ENCODE measurements around the gene PPARG.

PPARG gene

DNA sequence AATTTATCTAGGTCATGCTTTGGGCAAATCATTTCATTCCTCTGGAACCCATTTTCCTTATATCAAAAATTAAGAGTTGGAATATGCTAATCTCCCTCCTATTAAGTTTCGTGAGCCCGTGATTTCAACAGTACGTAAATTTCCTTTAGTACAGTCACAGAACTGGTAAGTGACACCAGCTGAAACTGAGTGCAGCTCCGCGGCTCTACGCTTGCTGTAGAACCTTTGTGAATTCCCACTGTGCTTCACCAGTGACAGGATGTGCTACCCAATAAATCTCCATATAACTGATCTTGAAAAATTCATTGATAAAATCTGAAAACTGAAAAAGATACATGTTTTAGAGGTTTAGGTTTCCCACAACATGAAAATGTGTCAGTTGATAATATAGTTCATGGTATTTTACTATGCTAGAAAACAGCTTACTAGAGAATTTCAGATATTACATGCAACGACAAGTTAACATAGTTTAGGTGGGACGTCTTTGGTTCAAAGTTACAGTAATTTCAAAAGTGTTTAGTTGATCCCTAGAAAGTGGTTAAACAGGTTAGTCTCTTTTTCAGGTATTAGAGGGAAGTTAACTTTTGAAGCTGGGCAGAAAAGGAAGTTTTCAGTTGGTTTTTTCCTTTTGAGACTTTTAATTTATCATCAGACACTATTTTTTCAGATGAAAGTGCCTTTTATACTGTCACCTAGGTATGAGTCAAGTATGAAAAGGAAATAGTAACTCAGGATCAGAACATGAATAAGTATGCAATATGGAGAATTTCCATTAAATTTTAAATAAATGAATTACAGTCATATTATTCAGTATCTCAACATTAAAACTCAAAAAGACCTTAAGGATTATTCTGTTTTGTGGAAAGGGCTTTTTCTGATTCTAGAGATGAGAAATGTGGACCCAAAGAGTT, 57.0 kb downstream of the PPARG start:
- DNase-seq, result no peak

GRCh38 chr3:12347301-12347700, 58.4 kb downstream of the PPARG start:
- DNase-seq, result no peak

- DNase-seq, result no peak
Measured at GRCh38 chr3:12349895-12350811, 61.3 kb downstream of the PPARG start.

DNA sequence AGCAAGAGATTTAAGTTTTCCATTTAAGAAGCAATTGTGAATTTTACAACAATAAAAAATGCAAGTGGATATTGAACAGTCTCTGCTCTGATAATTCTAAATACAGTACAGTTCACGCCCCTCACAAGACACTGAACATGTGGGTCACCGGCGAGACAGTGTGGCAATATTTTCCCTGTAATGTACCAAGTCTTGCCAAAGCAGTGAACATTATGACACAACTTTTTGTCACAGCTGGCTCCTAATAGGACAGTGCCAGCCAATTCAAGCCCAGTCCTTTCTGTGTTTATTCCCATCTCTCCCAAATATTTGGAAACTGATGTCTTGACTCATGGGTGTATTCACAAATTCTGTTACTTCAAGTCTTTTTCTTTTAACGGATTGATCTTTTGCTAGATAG, 62.3 kb downstream of the PPARG start:
- no peak for DNase-seq

DNA sequence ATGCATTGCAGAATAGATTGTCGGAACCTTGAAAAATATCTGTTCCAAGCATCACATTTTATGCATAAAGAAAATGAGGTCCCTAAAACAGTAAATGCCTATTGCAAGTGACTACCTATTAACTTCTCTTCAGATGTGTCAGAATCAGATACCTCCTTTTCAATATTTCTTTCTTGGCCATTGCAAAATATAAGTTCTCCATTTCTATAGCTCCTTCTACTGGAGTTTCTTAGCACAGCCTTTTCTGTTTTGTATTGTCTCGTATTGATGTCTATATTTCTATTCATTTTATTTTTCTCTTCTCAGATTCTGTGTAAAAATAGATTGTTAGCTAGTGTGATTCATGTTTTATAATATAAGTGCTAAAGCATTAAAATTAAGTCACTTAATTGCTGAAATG, 63.4 kb downstream of the PPARG start:
- no peak for DNase-seq

- no peak for DNase-seq
Measured at GRCh38 chr3:12352755-12353154, 63.9 kb downstream of the PPARG start.

GRCh38 chr3:12353796-12354525, 65.1 kb downstream of the PPARG start:
- DNase-seq, result no peak

GRCh38 chr3:12356175-12356574, 67.3 kb downstream of the PPARG start:
- no peak for DNase-seq

- no peak for DNase-seq
Measured at GRCh38 chr3:12356996-12357395, 68.1 kb downstream of the PPARG start.

GRCh38 chr3:12357456-12357855, 68.6 kb downstream of the PPARG start:
- DNase-seq, result no peak

GRCh38 chr3:12363397-12364195, 74.7 kb downstream of the PPARG start:
- no peak for DNase-seq

- no peak for DNase-seq
Measured at GRCh38 chr3:12367346-12367745, 78.5 kb downstream of the PPARG start.

GRCh38 chr3:12369029-12369428, 80.2 kb downstream of the PPARG start:
- DNase-seq, result no peak

DNA sequence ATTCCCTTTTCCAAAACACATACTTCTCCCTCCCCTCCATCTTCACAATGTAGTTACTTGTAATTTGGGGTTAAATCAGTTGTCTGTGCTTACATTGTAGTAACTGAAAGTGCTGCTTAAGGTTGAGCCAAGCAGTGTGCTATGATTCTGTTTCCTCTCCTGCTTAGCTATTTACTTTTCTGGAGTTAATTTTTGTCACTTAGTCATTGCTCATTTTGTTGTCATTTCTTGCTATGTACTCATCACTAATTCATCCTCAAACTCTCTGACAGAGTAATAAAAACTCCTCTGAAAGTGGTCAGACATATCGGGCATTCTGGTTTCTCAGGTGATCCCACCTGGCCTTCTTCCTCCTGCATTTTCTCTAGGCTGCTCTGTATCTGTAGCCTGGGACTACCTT, 80.7 kb downstream of the PPARG start:
- no peak for DNase-seq

DNA sequence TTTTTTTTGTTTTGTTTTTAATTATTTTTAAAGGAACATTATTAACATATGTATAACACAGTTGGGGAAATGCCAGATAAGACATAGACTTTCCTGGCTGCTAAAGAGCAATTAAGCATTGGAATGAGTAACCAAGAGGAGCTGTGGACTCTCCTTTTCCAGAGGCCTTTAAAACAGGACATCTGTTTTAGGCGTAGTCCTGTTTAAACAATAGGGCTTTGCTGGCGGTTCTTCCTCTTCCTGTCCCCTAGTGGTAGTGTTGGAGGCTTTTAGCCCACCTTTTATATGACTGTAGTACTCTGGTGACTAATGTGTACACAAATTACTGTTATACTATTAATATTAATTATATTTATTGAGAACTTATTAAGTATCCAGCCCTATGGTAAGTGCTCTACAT, 81.9 kb downstream of the PPARG start:
- no peak for DNase-seq

GRCh38 chr3:12371525-12372140, 82.8 kb downstream of the PPARG start:
- no peak for DNase-seq

DNA sequence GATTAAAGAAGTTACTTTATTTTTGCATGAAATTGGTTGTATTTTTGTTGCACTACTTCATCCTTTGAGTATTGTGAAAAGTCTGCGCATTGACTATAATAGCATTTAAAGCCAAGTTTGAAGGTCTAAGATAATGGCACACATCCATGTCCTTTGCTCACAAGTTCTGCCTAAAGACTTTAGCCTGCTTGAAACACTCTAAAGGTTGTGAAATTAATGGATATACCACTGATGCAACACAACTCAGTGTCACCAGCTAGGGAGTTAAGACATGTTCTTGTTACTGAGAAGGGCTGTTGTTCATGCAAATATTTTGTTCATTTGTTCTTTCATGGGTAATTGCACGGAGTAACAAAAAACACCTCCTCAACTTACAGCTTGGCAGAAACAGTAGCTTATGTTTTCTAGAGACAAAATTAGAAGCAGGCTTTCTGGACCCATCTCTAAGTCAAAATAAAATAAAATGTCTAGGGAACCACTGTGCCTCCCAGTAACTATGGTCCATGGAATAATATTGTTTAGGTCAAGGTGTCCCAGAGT, 83.9 kb downstream of the PPARG start:
- no peak for DNase-seq

- no peak for DNase-seq
Measured at GRCh38 chr3:12375572-12375971, 86.7 kb downstream of the PPARG start.

DNA sequence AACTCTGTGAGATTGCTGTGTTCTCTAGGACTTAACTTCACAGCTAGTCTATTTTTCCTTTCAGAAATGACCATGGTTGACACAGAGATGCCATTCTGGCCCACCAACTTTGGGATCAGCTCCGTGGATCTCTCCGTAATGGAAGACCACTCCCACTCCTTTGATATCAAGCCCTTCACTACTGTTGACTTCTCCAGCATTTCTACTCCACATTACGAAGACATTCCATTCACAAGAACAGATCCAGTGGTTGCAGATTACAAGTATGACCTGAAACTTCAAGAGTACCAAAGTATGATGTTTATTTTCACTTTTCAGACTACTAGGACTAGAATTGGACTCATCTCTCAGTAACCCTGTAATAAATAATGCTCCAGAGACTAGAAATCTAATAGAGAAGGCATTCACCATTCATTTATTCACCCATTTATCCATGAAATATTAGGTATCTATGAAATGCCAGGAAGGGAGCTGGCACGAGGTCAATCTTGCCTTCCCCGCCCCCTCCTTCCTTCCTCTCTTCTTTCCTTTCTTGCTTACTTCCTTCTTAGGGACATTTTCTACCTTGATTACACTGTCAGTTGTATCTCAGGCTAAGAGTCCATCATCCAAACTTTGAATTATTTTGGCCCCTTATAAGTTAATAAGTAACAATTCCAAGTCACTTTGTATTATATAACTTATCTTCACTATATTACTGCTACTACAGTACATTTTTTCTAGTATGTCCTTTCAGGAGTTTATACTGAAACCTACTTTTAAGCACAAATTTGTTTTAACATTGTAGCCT, 91.0 kb downstream of the PPARG start:
- no peak for DNase-seq

- no peak for DNase-seq
Measured at GRCh38 chr3:12380461-12380860, 91.6 kb downstream of the PPARG start.

DNA sequence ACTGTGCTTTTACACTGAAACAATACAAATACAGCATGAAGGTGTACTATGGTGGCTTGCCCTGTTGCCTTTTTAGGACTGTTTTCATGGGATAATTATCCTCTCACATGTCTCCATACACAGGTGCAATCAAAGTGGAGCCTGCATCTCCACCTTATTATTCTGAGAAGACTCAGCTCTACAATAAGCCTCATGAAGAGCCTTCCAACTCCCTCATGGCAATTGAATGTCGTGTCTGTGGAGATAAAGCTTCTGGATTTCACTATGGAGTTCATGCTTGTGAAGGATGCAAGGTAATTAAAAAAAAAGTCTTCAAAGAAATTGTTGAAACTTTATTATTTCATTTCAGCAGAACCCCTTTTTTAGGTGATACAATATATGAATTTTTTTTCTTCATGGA, 92.3 kb downstream of the PPARG start:
- DNase-seq, result no peak
